Stomach (tissue), 4 donors: ENCODE data around the gene FMN1.

Experiments
- POLR2A ChIP-seq, 4 donors: fragments of 450-650 bp; IDR thresholded peaks; one replicate each; pipeline ENCODE4 v1.6.1; 2016; ENCODE audit warnings: antibody characterized with exemption in 4 of 4, control low read depth in 2 of 4, mild to moderate bottlenecking in 1 of 4, moderate library complexity in 1 of 4
- POLR2AphosphoS5 ChIP-seq, 3 donors: sonication (generic); formaldehyde crosslinking; IDR thresholded peaks; one replicate each; pipeline ENCODE4 v1.6.1; 2016; ENCODE audit warnings: antibody characterized with exemption in 3 of 3
- TF ChIP-seq, protein P1 (sequence below), 7 experiments: fragments of 450-650 bp in 4 of 7; fragments of 200-600 bp in 3 of 7; sonication (generic) in 3 of 7; IDR thresholded peaks; one replicate each; pipeline ENCODE4 v1.5.1; 2016 to 2019; ENCODE audit warnings: antibody characterized with exemption in 7 of 7, control low read depth in 2 of 7, mild to moderate bottlenecking in 1 of 7

DNA sequence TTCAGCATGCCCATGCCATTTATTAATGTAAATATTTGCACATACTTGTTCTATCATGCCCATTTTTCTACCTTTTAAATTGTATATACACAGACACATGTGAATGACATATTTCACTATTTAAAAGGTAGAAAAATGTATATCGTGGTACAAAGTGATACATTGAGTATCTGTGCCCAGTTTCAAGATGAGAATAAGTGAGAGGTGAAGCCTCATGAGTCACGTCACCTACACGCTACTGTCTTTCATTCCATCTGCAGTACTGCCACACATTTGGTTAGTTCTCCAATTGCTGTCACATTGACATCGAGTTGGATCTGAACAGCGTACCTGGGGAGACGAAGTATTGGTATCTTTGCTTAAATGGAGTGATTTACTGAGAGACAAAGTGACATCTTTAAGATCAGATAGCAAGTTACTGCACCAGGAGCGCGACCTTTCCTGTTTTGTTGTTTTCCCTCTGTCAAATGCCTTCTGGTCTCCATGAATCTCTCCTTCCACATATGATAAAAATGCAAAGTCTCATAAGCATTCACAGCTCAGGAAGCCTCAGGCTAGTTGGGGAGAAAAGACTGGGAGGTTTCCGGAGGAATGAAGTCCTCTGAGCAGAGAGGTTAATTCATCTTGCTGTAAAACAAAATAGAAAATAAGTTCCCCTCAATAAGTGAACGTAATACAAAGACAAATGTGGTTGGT, 464.7 kb downstream of the FMN1 start:
- TF ChIP-seq, protein P1, sequence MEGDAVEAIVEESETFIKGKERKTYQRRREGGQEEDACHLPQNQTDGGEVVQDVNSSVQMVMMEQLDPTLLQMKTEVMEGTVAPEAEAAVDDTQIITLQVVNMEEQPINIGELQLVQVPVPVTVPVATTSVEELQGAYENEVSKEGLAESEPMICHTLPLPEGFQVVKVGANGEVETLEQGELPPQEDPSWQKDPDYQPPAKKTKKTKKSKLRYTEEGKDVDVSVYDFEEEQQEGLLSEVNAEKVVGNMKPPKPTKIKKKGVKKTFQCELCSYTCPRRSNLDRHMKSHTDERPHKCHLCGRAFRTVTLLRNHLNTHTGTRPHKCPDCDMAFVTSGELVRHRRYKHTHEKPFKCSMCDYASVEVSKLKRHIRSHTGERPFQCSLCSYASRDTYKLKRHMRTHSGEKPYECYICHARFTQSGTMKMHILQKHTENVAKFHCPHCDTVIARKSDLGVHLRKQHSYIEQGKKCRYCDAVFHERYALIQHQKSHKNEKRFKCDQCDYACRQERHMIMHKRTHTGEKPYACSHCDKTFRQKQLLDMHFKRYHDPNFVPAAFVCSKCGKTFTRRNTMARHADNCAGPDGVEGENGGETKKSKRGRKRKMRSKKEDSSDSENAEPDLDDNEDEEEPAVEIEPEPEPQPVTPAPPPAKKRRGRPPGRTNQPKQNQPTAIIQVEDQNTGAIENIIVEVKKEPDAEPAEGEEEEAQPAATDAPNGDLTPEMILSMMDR (IDR thresholded peaks at IDR 0.05) = no peak
- TF ChIP-seq POLR2AphosphoS5 (IDR thresholded peaks at IDR 0.05) (no peak), POLR2A (IDR thresholded peaks at IDR 0.05) (no peak)
